ENCODE measurements around the gene TARBP1. TPM values are rescaled to one million over a fixed set of nuclear protein-coding genes. Genes with fewer than 3 reads are reported as not detected.

Gene TARBP1
- polyA plus RNA-seq, 2 of the 4 experiments (the other 2 are of a cell fraction): 22.4 to 41.1 TPM

DNA sequence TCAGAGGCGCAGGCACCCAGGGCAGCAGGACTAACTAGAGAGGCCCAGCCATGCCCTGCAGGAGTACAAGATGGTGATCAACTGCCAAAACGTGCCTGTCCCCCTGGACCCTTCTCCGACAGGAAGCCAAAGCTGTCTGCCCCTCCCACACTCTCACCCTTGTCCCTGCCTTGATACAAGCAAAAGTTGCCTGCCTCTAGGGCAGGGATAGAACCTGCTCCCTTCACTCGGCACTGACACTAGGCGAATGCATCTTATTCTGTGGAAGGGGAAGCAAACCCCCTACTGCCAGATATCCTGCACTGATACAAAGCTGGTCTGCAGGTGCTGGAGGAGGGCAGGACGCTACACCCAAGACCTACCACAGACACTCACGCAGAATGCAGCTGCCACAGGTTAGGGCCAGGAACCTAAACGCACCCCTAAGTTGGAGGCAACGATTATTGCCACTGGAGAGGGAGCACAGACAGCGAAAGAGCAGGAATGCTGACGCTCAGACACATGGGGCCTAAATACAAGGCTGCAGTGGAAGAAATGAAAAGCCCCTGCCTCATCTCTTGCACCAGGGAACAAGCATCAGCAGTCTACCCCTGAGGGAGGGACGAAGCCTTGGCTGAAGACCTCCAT is 3.7 kb downstream of the TARBP1 start:
- ATAC-seq: no peak
- no peak for DNase-seq (ENCODE audit: low read depth in 1 of 2, low spot score in 1 of 2)
- FAIRE-seq: no peak
- ChIA-PET CTCF (interaction anchor here (1.5 kb wide), 1 partner anchor 11 kb away, joined by 3 read pairs; no protein-coding TSS in a partner anchor), POLR2A (interaction anchor here (0.6 kb wide), 1 partner anchor 475 kb away, joined by 3 read pairs; no protein-coding TSS in a partner anchor)
- TF ChIP-seq JUNB (IDR thresholded peaks at IDR 0.05) (no peak), EHF (CRISPR knock-in tag; IDR thresholded peaks at IDR 0.05) (no peak), CBX8 (IDR thresholded peaks at IDR 0.05) (no peak), GATA3 (IDR thresholded peaks at IDR 0.05; ENCODE audit: borderline replicate concordance) (no peak), HOXB5 (CRISPR knock-in tag; IDR thresholded peaks at IDR 0.05) (no peak), FOXS1 (CRISPR knock-in tag; IDR thresholded peaks at IDR 0.05) (no peak), ZC3H11A (IDR thresholded peaks at IDR 0.05) (no peak), HDAC2 (IDR thresholded peaks at IDR 0.05) (no peak), HEYL (CRISPR knock-in tag; IDR thresholded peaks at IDR 0.05) (no peak), POLR2A (IDR thresholded peaks at IDR 0.05; ENCODE audit: low read length) (no peak), KDM1A (IDR thresholded peaks at IDR 0.05; ENCODE audit: low read depth) (no peak), RARB (CRISPR knock-in tag; IDR thresholded peaks at IDR 0.05) (no peak), RFX5 (IDR thresholded peaks at IDR 0.05) (no peak)
- TF ChIP-seq, protein P1, sequence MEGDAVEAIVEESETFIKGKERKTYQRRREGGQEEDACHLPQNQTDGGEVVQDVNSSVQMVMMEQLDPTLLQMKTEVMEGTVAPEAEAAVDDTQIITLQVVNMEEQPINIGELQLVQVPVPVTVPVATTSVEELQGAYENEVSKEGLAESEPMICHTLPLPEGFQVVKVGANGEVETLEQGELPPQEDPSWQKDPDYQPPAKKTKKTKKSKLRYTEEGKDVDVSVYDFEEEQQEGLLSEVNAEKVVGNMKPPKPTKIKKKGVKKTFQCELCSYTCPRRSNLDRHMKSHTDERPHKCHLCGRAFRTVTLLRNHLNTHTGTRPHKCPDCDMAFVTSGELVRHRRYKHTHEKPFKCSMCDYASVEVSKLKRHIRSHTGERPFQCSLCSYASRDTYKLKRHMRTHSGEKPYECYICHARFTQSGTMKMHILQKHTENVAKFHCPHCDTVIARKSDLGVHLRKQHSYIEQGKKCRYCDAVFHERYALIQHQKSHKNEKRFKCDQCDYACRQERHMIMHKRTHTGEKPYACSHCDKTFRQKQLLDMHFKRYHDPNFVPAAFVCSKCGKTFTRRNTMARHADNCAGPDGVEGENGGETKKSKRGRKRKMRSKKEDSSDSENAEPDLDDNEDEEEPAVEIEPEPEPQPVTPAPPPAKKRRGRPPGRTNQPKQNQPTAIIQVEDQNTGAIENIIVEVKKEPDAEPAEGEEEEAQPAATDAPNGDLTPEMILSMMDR (IDR thresholded peaks at IDR 0.05): no peak
- TF ChIP-seq, protein P2, sequence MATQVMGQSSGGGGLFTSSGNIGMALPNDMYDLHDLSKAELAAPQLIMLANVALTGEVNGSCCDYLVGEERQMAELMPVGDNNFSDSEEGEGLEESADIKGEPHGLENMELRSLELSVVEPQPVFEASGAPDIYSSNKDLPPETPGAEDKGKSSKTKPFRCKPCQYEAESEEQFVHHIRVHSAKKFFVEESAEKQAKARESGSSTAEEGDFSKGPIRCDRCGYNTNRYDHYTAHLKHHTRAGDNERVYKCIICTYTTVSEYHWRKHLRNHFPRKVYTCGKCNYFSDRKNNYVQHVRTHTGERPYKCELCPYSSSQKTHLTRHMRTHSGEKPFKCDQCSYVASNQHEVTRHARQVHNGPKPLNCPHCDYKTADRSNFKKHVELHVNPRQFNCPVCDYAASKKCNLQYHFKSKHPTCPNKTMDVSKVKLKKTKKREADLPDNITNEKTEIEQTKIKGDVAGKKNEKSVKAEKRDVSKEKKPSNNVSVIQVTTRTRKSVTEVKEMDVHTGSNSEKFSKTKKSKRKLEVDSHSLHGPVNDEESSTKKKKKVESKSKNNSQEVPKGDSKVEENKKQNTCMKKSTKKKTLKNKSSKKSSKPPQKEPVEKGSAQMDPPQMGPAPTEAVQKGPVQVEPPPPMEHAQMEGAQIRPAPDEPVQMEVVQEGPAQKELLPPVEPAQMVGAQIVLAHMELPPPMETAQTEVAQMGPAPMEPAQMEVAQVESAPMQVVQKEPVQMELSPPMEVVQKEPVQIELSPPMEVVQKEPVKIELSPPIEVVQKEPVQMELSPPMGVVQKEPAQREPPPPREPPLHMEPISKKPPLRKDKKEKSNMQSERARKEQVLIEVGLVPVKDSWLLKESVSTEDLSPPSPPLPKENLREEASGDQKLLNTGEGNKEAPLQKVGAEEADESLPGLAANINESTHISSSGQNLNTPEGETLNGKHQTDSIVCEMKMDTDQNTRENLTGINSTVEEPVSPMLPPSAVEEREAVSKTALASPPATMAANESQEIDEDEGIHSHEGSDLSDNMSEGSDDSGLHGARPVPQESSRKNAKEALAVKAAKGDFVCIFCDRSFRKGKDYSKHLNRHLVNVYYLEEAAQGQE (IDR thresholded peaks at IDR 0.05): no peak
- TF ChIP-seq, protein P3, sequence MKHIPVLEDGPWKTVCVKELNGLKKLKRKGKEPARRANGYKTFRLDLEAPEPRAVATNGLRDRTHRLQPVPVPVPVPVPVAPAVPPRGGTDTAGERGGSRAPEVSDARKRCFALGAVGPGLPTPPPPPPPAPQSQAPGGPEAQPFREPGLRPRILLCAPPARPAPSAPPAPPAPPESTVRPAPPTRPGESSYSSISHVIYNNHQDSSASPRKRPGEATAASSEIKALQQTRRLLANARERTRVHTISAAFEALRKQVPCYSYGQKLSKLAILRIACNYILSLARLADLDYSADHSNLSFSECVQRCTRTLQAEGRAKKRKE (CRISPR knock-in tag; IDR thresholded peaks at IDR 0.05; ENCODE audit: low read depth): no peak
- H3K4me2 ChIP-seq: no peak overlapping the region
- no peak overlapping the region for H3K27ac ChIP-seq
- no peak overlapping the region for H3K4me3 ChIP-seq
- H3K9me3 ChIP-seq: no peaks in the 10 kb centered on the region
- H3K4me1 ChIP-seq: peaks cover 23% of the 10 kb centered on the region
- 90% methylated on average over 11 of the region's 12 CpGs for WGBS (ENCODE audit: missing lambda C conversion rate)

DNA sequence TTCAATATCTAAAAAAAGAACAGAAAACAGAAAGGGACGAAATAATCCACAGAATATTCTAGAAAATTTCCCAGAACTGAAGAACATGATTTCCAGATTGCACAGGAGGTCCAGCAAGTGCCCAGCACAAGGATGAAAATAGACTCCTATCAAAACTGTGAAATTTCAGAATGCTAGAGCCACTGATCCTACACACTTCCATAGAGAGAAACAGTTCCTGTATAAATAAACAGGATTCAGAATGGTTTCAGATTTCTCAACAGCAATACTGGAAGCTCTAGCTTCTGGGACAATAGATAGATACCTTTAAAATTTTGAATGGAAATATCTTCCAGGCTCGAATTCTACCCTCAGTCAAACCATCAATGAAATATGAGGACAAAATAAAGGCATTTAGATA is 4.6 kb downstream of the TARBP1 start:
- POLR2A ChIA-PET: no interaction called here
- FAIRE-seq: no peak

More for the DNA sequence above, 4.6 kb downstream of the TARBP1 start:
- no peak for ATAC-seq
- CTCF ChIA-PET: interaction anchor here (0.6 to 1.5 kb wide), 2 partner anchors 12 to 990 kb away, joined by 3 read pairs; no protein-coding TSS in a partner anchor
- H3K4me2 ChIP-seq: no peak overlapping the region
- H3K4me3 ChIP-seq: no peak overlapping the region
- H3K9me3 ChIP-seq: no peaks in the 10 kb centered on the region
- H3K4me1 ChIP-seq: peaks cover 23% of the 10 kb centered on the region
- WGBS (ENCODE audit: missing lambda C conversion rate): 65% methylated on average over 2 of the region's 2 CpGs
- no peak for DNase-seq (ENCODE audit: low read depth in 1 of 2, low spot score in 1 of 2)
- TF ChIP-seq CBX8 (IDR thresholded peaks at IDR 0.05) (no peak), HOXB13 (CRISPR knock-in tag; IDR thresholded peaks at IDR 0.05; ENCODE audit: low read depth) (no peak), EP300 (IDR thresholded peaks at IDR 0.05) (no peak), NPAS2 (CRISPR knock-in tag; IDR thresholded peaks at IDR 0.05; ENCODE audit: borderline replicate concordance) (no peak), ESRRA (IDR thresholded peaks at IDR 0.05; ENCODE audit: borderline replicate concordance, low read length) (no peak), EHF (CRISPR knock-in tag; IDR thresholded peaks at IDR 0.05) (no peak), POLR2AphosphoS2 (conservative IDR thresholded peaks at IDR 0.05; ENCODE audit: low read length) (no peak), RAD21 (conservative IDR thresholded peaks at IDR 0.05 in 1 of 2, IDR thresholded peaks at IDR 0.05 in 1 of 2) (no peak), CBX2 (IDR thresholded peaks at IDR 0.05; ENCODE audit: borderline replicate concordance, low read depth) (no peak), RCOR1 (IDR thresholded peaks at IDR 0.05; ENCODE audit: low read depth, low read length) (no peak), HOXA7 (CRISPR knock-in tag; IDR thresholded peaks at IDR 0.05) (no peak), EHMT2 (IDR thresholded peaks at IDR 0.05; ENCODE audit: low read depth) (no peak), TP53 (CRISPR knock-in tag; IDR thresholded peaks at IDR 0.05) (no peak)
- TF ChIP-seq, protein P4, sequence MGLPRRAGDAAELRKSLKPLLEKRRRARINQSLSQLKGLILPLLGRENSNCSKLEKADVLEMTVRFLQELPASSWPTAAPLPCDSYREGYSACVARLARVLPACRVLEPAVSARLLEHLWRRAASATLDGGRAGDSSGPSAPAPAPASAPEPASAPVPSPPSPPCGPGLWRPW (IDR thresholded peaks at IDR 0.05): no peak
- TF ChIP-seq, protein P1 (IDR thresholded peaks at IDR 0.05): no peak
- H3K27ac ChIP-seq: no peak overlapping the region
